ENCODE results near the gene HS3ST3A1. TPM values are rescaled to one million over a fixed set of nuclear protein-coding genes. Genes with fewer than 3 reads are reported as not detected.
"Not testable (repeated sequence)": the region's sequence is repeated elsewhere in the genome, so short reads cannot be mapped to it uniquely, and the experiment has no call there.

The HS3ST3A1 gene
- total RNA-seq, 1 experiment from 2014 or later: 3.4 TPM

DNA sequence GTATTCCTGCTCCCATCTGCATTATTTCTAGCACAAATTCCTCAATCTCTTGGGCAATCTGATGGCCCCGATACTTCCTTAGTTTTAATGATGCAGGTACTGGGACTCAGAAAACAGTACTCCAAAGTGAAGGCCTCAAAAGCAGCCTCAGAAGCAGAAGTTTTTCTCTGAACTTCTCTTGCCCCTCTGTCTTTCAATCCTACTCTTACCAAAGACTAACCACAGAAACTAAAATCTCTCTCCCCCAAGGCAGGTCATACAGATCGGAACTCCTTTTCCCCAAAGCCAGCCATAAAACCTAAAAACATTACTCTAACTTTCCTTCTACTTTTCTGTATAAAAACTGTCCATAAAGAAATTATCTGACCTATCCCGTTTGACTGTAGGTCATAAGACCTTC lies 103.5 kb downstream of the HS3ST3A1 start:
- H3K27ac ChIP-seq (ENCODE audit: insufficient read length, low read depth, low read length): no peak overlapping the region
- H3K4me2 ChIP-seq (ENCODE audit: insufficient read depth, insufficient read length, low read length): no peak overlapping the region
- Mint-ChIP-seq H3K27ac (no peak overlapping the region), H3K4me1 (no peaks in the 10 kb centered on the region), H3K36me3 (ENCODE audit: insufficient read depth in 1 of 3, low read depth in 3 of 3) (peaks cover 0 to 8% (median 4%) of the 10 kb centered on the region in 3 experiments; a peak in 4 of 7 replicates), H3K4me3 (no peak overlapping the region), H3K9me3 (no peaks in the 10 kb centered on the region), H3K27me3 (ENCODE audit: low read depth) (no peaks in the 10 kb centered on the region)
- no CpG with 5 or more reads among the region's 3 CpGs for WGBS (ENCODE audit: extremely low coverage, insufficient read length, low lambda C conversion rate)
- no peaks in the 10 kb centered on the region for H3K27me3 ChIP-seq (ENCODE audit: insufficient read depth, low read length)
- no peak overlapping the region for H2AFZ ChIP-seq (ENCODE audit: low read length)
- no peak overlapping the region for H2BK5ac ChIP-seq (ENCODE audit: insufficient read length, low read length)
- H2BK15ac ChIP-seq (ENCODE audit: low read depth, low read length): no peak overlapping the region
- H2AK5ac ChIP-seq (ENCODE audit: insufficient read length, low read length): no peak overlapping the region
- H2BK120ac ChIP-seq (ENCODE audit: low read depth, low read length, poor library complexity, severe bottlenecking): no peak overlapping the region
- H2BK12ac ChIP-seq (ENCODE audit: insufficient read length, low read depth, low read length): no peak overlapping the region
- no peak overlapping the region for H4K8ac ChIP-seq (replicated peaks; ENCODE audit: insufficient read length, low read depth, low read length)
- H3K79me2 ChIP-seq (ENCODE audit: insufficient read depth, low read length): no peaks in the 10 kb centered on the region
- H4K5ac ChIP-seq (ENCODE audit: insufficient read length, low read depth, low read length): no peak overlapping the region
- H2BK20ac ChIP-seq (ENCODE audit: low read depth, low read length, poor library complexity, severe bottlenecking): no peak overlapping the region
- no peak for DNase-seq
- H3K56ac ChIP-seq (ENCODE audit: insufficient read length, low read depth, low read length): no peak overlapping the region
- no peaks in the 10 kb centered on the region for H3K4me1 ChIP-seq (ENCODE audit: insufficient read depth, low read length)
- TF ChIP-seq, protein P1, sequence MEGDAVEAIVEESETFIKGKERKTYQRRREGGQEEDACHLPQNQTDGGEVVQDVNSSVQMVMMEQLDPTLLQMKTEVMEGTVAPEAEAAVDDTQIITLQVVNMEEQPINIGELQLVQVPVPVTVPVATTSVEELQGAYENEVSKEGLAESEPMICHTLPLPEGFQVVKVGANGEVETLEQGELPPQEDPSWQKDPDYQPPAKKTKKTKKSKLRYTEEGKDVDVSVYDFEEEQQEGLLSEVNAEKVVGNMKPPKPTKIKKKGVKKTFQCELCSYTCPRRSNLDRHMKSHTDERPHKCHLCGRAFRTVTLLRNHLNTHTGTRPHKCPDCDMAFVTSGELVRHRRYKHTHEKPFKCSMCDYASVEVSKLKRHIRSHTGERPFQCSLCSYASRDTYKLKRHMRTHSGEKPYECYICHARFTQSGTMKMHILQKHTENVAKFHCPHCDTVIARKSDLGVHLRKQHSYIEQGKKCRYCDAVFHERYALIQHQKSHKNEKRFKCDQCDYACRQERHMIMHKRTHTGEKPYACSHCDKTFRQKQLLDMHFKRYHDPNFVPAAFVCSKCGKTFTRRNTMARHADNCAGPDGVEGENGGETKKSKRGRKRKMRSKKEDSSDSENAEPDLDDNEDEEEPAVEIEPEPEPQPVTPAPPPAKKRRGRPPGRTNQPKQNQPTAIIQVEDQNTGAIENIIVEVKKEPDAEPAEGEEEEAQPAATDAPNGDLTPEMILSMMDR (conservative IDR thresholded peaks at IDR 0.05): no peak
- no peaks in the 10 kb centered on the region for H3K9me3 ChIP-seq (ENCODE audit: control insufficient read depth, low read depth, low read length)
- no peak overlapping the region for H3T11ph ChIP-seq (ENCODE audit: low read length)
- H3K9ac ChIP-seq (ENCODE audit: extremely low read depth, insufficient read length, low read length): no peak overlapping the region
- H3K79me1 ChIP-seq (ENCODE audit: insufficient read depth, low read depth, low read length, poor library complexity, severe bottlenecking): no peaks in the 10 kb centered on the region
- H4K20me1 ChIP-seq (ENCODE audit: control insufficient read depth, insufficient read depth, insufficient read length): no peaks in the 10 kb centered on the region
- H3K23me2 ChIP-seq (ENCODE audit: insufficient read length, low read depth, low read length, poor library complexity, severe bottlenecking): no peaks in the 10 kb centered on the region
- no peak overlapping the region for H3K4ac ChIP-seq (ENCODE audit: low read depth, low read length)
- H3K14ac ChIP-seq (ENCODE audit: insufficient read depth, low read length): no peak overlapping the region
- no peak overlapping the region for H3K18ac ChIP-seq (ENCODE audit: insufficient read length, low read depth, low read length)
- no peak overlapping the region for H4K91ac ChIP-seq (ENCODE audit: insufficient read length, low read depth, low read length)
- H3K23ac ChIP-seq (ENCODE audit: insufficient read length, low read depth, low read length): no peak overlapping the region

GRCh38 chr17:13496553-13497056 lies 105.1 kb downstream of the HS3ST3A1 start:
- H3K4me2 ChIP-seq (ENCODE audit: insufficient read depth, insufficient read length, low read length); H4K91ac ChIP-seq (ENCODE audit: insufficient read length, low read depth, low read length); H3K4me1 ChIP-seq (ENCODE audit: insufficient read depth, low read length); H2AFZ ChIP-seq (ENCODE audit: low read length); H3K9me3 ChIP-seq (ENCODE audit: control insufficient read depth, low read depth, low read length); H3K79me2 ChIP-seq (ENCODE audit: insufficient read depth, low read length); H3K23me2 ChIP-seq (ENCODE audit: insufficient read length, low read depth, low read length, poor library complexity, severe bottlenecking); H3K79me1 ChIP-seq (ENCODE audit: insufficient read depth, low read depth, low read length, poor library complexity, severe bottlenecking); DNase-seq; H4K5ac ChIP-seq (ENCODE audit: insufficient read length, low read depth, low read length); H4K8ac ChIP-seq (replicated peaks; ENCODE audit: insufficient read length, low read depth, low read length); H3K4me3 Mint-ChIP-seq; H3K4ac ChIP-seq (ENCODE audit: low read depth, low read length); H3T11ph ChIP-seq (ENCODE audit: low read length); H3K36me3 Mint-ChIP-seq (ENCODE audit: insufficient read depth in 1 of 3, low read depth in 3 of 3); H3K23ac ChIP-seq (ENCODE audit: insufficient read length, low read depth, low read length); H3K9me3 Mint-ChIP-seq; H3K56ac ChIP-seq (ENCODE audit: insufficient read length, low read depth, low read length); H3K4me1 Mint-ChIP-seq; H2BK20ac ChIP-seq (ENCODE audit: low read depth, low read length, poor library complexity, severe bottlenecking); H3K27me3 Mint-ChIP-seq (ENCODE audit: low read depth); H3K27ac ChIP-seq (ENCODE audit: insufficient read length, low read depth, low read length); H2BK12ac ChIP-seq (ENCODE audit: insufficient read length, low read depth, low read length); H3K9ac ChIP-seq (ENCODE audit: extremely low read depth, insufficient read length, low read length); H2AK5ac ChIP-seq (ENCODE audit: insufficient read length, low read length); H2BK15ac ChIP-seq (ENCODE audit: low read depth, low read length); H2BK120ac ChIP-seq (ENCODE audit: low read depth, low read length, poor library complexity, severe bottlenecking); H3K14ac ChIP-seq (ENCODE audit: insufficient read depth, low read length); H4K20me1 ChIP-seq (ENCODE audit: control insufficient read depth, insufficient read depth, insufficient read length); H2BK5ac ChIP-seq (ENCODE audit: insufficient read length, low read length); H3K27me3 ChIP-seq (ENCODE audit: insufficient read depth, low read length); H3K18ac ChIP-seq (ENCODE audit: insufficient read length, low read depth, low read length): not testable (repeated sequence)
- no CpG with 5 or more reads among the region's 35 CpGs for WGBS (ENCODE audit: extremely low coverage, insufficient read length, low lambda C conversion rate)
- peak overlapping the region in 1 of 3 experiments; percentile 21; a peak in 1 of 7 replicates for H3K27ac Mint-ChIP-seq
